Thyroid gland (tissue), 4 donors: Measurements from ENCODE around the gene SMARCB1.

Source experiments
- CTCF ChIP-seq, 6 experiments: fragments of 200-600 bp in 3 of 6; fragments of 450-650 bp in 3 of 6; sonication (generic) in 3 of 6; IDR thresholded peaks; one replicate each; pipeline ENCODE4 v1.5.1; 2016 to 2019; ENCODE audit warnings: antibody characterized with exemption in 6 of 6, mild to moderate bottlenecking in 2 of 6, inconsistent platforms in 1 of 6, moderate library complexity in 1 of 6
- POLR2A ChIP-seq, 2 donors: fragments of 450-650 bp; IDR thresholded peaks; one replicate each; pipeline ENCODE4 v1.6.1; 2017; ENCODE audit warnings: antibody characterized with exemption in 2 of 2, mild to moderate bottlenecking in 2 of 2, moderate library complexity in 1 of 2

GRCh38 chr22:23817146-23817545, 30.4 kb downstream of the SMARCB1 start:
- TF ChIP-seq CTCF (IDR thresholded peaks at IDR 0.05) = no peak
- TF ChIP-seq POLR2A (IDR thresholded peaks at IDR 0.05) = no peak
